Ectodermal cell (in vitro differentiated cells): ENCODE results near the gene SLC66A2.

Experiments used
- H3K27ac ChIP-seq: 2 replicates; pipeline ENCODE4 v1.7.0; 2013; ENCODE audit warnings: mild to moderate bottlenecking, low read depth, low read length; ENCODE audit not compliant: insufficient read depth, poor library complexity, severe bottlenecking
- H3K27me3 ChIP-seq: 2 replicates; pipeline ENCODE4 v1.7.0; 2013; ENCODE audit warnings: mild to moderate bottlenecking, low read length; ENCODE audit not compliant: insufficient read depth, control insufficient read depth, poor library complexity, severe bottlenecking
- H3K36me3 ChIP-seq: one replicate; pipeline ENCODE4 v1.7.0; 2013; ENCODE audit warnings: low read length; ENCODE audit not compliant: control insufficient read depth, insufficient read depth
- H3K4me1 ChIP-seq: one replicate; pipeline ENCODE4 v1.7.0; 2013; ENCODE audit warnings: low read length; ENCODE audit not compliant: control insufficient read depth, insufficient read depth
- H3K4me3 ChIP-seq: 2 replicates; pipeline ENCODE4 v1.7.0; 2013; ENCODE audit warnings: low read depth, low read length, control low read depth; ENCODE audit not compliant: insufficient read depth
- H3K9me3 ChIP-seq: 2 replicates; pipeline ENCODE4 v1.7.0; 2013; ENCODE audit warnings: mild to moderate bottlenecking, low read length, moderate library complexity; ENCODE audit not compliant: control insufficient read depth
- WGBS, 2 experiments: methylation state at CpG; one replicate each; pipeline ENCODE4 v1.1.7; 2013; ENCODE audit warnings: missing lambda C conversion rate in 2 of 2; 5-methylcytosine and 5-hydroxymethylcytosine counted together

Gene SLC66A2

DNA sequence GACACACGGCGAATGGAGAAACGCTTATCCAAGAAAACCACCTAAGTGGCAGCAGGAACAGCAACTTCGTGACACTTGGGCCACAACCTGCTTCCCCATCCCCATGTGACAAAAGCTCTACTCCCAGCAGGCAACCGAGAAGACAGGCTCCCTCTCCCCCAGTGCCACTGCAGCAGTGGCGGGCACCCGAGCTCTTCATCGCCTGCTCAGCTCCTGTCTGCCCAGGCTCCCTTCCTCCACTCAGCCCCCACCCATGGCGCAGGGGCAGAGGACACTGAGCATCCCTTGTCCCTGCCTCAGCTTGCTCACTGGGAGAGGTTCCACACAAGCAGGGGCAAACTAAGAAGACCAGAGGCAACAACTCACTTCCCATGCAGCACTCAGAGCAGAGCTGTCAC, 22.9 kb downstream of the SLC66A2 start:
- no peaks in the 10 kb centered on the region for H3K27me3 ChIP-seq
- no peak overlapping the region for H3K27ac ChIP-seq
- H3K4me3 ChIP-seq = no peak overlapping the region
- H3K4me1 ChIP-seq = no peaks in the 10 kb centered on the region
- WGBS, 2 experiments = 95 to 96% methylated on average over 9 of the region's 9 CpGs
- H3K9me3 ChIP-seq = no peaks in the 10 kb centered on the region
- peaks cover 3% of the 10 kb centered on the region for H3K36me3 ChIP-seq

DNA sequence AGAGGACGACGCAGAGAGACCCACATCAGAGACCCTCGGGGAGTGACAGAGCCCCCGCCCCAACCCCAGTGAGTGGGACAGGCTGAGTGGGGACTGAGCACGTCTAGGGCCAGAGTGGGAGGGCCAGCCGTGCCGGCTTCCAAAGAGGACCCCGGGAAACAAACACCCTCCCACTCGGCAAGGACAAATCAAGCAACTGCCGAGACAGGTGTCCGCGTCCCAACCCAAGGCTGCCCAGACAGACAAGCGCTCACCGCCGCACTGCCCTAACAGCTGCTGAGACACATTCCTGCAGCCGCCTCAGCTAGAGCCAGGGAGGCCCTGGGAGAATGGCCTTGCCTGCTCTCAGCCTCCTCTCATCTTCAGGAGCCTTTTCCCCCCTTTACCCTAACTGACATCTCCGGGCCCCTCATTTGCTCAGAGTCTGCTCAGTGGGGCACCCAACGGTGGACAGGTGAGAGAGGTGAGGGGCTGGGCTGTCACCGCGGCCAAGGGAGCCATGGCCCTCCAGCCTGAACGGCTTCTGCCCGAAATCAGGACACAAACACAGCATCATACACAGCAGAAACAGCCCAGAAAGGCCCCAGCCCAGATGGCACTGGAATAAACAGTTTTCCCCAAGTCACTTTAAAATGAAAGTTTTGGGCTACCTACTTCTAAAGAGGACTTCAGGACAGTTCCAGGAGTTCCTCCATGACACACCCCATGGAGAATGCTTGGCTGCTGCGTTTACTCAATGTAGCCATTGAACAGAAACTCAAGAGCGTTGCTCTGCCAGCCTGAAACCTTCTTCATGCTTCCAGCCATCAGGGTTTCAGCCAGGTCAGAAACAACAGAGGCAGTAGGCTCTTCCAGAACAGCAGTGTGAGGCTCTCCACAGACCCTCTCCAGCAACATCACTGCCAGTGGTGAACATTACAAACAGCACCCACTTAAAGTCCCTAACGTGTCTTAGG, 23.6 kb downstream of the SLC66A2 start:
- Histone ChIP-seq H3K9me3 (no peaks in the 10 kb centered on the region), H3K27ac (no peak overlapping the region), H3K27me3 (no peaks in the 10 kb centered on the region), H3K4me1 (no peaks in the 10 kb centered on the region), H3K4me3 (no peak overlapping the region), H3K36me3 (peaks cover 3% of the 10 kb centered on the region)
- 83% methylated on average over 25 of the region's 25 CpGs for WGBS, 2 experiments

DNA sequence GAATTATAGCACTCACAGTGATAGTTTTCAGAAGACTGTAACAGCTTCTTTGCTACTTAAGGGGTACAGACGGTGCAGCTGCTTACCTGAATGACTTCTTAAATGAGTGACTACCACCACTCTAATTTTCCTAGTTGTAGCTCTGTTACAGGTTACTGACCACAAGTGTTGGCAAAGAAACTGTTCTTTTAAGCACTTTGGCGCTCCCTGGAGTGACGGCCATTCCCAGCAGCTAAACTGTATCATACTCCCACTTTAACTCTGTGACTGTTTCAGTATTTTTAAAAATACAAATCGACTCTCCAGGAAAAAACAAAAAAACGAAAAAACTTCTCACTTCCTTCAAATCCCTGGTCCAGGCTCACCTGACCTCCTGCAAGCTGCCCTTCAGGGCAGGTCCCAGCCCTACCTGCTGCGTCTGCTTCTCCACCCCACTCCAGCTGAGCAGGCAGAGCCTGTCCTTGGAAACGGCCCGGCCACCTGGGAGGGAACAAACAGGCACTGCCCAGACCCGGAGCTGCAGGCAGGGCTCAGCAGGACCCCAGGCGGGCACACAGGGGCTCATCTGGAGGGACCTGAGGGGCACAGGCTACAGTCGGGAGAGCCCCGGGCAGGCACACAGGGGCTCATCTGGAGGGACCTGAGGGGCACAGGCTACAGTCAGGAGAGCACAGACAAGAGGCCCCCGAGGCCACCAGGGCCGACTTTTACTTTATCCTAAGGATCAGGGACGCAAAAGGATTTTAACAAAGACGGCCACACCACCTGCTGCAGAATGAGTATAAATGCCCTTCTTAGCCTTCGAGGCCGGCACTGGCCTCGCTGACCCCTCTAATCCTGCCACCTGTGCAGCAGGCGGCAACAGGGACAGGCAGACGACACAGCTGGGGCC, 24.5 kb downstream of the SLC66A2 start:
- no peak overlapping the region for H3K4me3 ChIP-seq
- H3K36me3 ChIP-seq = peaks cover 3% of the 10 kb centered on the region
- WGBS, 2 experiments = 72 to 75% methylated on average over 21 of the region's 21 CpGs
- no peaks in the 10 kb centered on the region for H3K9me3 ChIP-seq
- no peaks in the 10 kb centered on the region for H3K27me3 ChIP-seq
- H3K27ac ChIP-seq = no peak overlapping the region
- H3K4me1 ChIP-seq = no peaks in the 10 kb centered on the region

DNA sequence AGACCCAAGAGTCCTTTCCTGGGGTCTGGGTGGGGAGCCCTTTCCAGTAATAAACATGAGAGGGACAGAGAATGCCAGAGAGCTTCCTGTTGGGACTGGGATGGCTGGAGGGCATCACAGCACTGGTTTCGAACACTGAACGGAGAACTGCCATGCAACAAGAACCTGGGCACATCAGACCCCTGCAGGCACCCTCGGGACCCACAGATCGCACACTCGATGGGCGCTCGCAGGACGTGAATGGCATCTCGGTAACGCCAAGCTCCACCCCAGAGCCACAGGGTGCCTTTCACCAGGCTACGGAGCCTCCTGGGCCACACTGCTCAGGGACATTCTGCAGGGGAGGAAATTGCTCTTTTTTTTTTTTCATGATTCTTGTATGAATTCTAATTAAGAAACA, 25.1 kb downstream of the SLC66A2 start:
- H3K4me3 ChIP-seq = no peak overlapping the region
- no peak overlapping the region for H3K27ac ChIP-seq
- H3K4me1 ChIP-seq = no peaks in the 10 kb centered on the region
- peaks cover 3% of the 10 kb centered on the region for H3K36me3 ChIP-seq
- no peaks in the 10 kb centered on the region for H3K27me3 ChIP-seq
- whole genome bisulfite sequencing, 2 experiments = 82 to 84% methylated on average over 11 of the region's 11 CpGs
- H3K9me3 ChIP-seq = no peaks in the 10 kb centered on the region

DNA sequence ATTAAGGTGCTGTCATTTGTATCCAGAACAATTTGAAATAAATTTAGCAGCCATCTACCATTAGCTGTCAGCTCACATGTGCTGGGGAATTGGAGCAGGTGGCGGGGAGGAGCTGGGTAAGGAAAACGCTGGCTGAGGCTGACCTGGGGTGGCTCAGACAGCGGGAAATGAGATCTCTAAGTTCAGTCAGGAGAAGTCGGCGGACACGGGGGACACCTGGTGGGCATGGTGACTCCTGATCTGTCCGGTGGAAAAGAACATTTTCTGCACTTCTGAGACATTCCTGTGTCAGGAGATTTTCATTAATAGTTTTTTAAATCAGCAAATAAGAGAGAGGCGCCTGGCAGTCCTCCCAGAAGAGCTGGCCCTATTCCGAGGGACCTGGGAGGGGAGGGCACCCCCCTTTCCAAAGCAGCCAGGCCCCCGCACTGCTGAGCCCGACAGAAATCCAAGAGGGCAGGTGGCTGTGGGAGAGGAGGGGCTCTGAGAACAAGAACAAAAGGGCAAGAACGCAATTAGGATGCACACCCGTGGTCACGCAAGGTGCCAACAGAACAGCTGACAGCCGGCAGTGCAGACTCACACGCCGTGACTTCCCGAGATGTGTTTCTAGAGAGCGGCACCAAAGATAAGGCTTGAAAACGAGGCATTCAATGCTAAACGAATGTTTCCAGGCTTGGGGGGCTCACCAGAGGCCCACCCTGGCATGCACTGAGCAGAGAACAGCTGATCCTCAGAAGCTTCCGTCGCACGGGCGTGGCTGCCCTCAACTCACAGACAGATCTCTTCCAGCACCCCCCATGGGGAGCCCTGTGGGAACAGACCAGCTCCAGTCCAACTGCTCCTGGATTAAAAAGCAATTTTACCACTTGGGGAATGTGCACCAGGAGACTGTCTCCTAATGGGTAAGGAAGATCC, 26.4 kb downstream of the SLC66A2 start:
- no peaks in the 10 kb centered on the region for H3K4me1 ChIP-seq
- H3K27me3 ChIP-seq = no peaks in the 10 kb centered on the region
- no peaks in the 10 kb centered on the region for H3K9me3 ChIP-seq
- 91 to 92% methylated on average over 25 of the region's 25 CpGs for WGBS, 2 experiments
- no peak overlapping the region for H3K4me3 ChIP-seq
- H3K27ac ChIP-seq = no peak overlapping the region
- H3K36me3 ChIP-seq = peaks cover 3% of the 10 kb centered on the region

DNA sequence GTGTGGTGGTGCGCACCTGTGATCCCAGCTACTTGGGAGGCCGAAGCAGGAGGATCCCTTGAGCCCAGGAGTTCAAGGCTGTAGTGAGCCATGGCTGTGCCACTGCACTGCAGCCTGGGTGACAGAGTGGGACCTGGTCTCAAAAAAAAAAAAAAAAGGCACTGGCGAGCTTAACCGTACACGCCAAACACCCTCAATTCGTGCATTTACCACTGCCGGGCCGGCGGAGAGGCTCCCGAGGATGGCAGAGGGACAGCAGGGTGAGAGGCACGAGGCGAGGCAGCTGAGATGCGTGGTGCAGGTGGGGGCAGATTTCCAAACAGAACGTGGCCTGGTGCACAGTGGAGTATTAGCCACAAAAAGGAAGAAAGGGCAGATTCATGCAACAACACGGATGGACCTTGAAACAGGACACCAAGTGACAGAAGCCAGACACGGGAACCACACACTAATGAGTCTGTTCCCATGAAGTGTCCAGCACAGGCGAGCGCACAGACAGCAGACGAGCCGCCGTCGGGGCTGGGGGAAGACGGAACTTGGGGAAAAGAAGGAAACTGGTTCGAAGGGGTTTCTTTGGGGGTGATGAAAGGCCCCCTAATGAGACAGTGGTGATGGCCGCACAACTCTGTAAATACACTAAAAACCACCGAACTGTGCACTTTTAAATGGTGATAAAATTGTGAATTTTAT, 27.4 kb downstream of the SLC66A2 start:
- Histone ChIP-seq H3K4me1 (no peaks in the 10 kb centered on the region), H3K9me3 (no peaks in the 10 kb centered on the region), H3K27me3 (no peaks in the 10 kb centered on the region), H3K4me3 (no peak overlapping the region), H3K36me3 (peaks cover 3% of the 10 kb centered on the region), H3K27ac (no peak overlapping the region)
- 93 to 94% methylated on average over 24 to 26 of the region's 26 CpGs for WGBS, 2 experiments

DNA sequence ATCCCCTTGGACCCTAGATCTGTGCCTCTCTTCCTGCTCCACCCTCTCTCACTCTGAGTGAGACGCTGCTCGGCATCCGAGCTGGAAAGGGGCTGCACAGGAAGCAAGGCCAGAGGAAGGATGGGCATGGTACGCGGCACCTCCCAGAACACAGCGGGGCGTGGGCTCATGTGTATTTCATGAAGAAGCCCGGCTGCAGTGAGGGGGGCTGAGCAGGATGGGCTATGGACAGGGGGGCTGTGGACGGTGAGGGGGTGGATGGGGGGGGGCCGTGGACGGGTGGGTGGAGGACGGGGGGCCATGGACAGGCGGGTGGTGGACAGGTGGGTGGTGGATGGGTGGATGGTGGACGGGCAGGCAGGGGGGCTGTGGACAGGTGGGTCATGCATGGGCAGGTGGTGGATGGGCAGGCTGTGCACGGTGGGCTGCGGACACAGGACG, 28.5 kb downstream of the SLC66A2 start:
- H3K27ac ChIP-seq = no peak overlapping the region
- H3K9me3 ChIP-seq = no peaks in the 10 kb centered on the region
- no peaks in the 10 kb centered on the region for H3K36me3 ChIP-seq
- no peaks in the 10 kb centered on the region for H3K27me3 ChIP-seq
- H3K4me1 ChIP-seq = no peaks in the 10 kb centered on the region
- no peak overlapping the region for H3K4me3 ChIP-seq
- 85 to 90% methylated on average over 15 to 17 of the region's 17 CpGs for WGBS, 2 experiments

DNA sequence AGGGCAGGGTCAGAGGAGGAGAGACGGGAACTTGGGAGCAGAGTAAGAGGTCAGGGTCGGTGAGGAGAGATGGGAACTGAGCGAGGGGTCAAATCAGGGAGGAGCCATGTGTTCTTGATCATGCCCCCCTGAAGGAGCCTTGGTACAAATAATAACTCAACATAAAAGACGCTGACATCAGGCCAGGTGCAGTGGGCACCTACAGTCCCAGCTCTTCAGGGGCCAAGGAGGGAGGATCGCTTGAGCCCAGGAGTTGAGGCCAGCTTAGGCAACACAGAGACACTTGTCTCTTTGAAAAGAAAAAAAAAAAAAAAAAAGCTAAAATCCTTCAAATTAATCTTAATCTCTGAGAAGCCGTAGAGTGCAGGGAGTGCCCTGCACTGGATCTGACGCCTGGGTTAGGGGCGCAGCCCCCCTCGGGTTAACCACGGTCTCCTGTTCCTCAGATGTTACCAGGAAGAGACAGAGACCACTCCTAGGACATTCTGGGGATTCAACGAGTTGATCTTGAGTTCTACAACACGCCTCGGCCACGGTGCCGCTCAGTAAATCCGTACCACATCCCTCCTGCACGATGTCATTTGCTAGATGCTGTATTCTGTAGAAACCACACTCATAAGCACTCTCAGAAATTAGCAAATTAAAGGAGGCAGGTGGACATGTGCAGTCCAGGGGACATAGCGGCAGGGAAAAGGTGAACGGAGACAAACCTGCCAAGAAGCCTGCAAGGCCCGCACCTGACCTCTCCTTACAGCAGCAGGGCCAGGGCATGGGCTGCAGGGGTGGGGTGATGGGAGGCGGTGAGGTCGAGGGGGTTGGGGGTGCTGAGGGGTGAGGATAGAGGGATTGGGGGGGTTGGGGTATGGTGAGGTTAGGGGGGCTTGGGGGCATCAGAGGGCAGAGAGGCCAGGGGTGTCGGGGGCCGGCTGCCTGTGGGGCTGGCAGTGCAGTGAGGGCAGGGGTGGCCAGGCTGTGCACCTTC, 29.2 kb downstream of the SLC66A2 start:
- no peaks in the 10 kb centered on the region for H3K9me3 ChIP-seq
- H3K4me3 ChIP-seq = no peak overlapping the region
- no peaks in the 10 kb centered on the region for H3K27me3 ChIP-seq
- no peaks in the 10 kb centered on the region for H3K36me3 ChIP-seq
- 95 to 96% methylated on average over 24 of the region's 24 CpGs for WGBS, 2 experiments
- no peaks in the 10 kb centered on the region for H3K4me1 ChIP-seq
- no peak overlapping the region for H3K27ac ChIP-seq
